ENCODE results near the gene NKPD1.

DNA sequence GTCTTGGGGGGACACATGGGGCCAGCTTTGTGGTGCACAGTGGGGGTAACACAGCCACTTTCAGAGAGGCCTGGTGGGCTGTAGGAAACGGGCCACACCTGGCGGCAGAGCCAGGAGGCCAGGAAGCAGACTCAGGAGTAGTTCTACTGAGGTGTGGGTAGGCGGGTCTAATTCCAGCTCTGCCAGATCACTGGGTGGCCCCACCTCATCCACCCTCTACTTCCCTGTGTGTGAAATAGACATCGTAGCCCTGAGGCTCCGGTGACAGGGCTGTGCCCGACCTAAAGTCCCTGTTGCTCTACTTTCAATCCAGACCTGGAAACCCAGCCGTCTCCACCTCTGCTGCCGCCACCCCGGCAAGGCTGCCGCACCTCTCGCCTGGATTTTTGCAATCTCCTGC, 4.0 kb downstream of the NKPD1 start:
- TF ChIP-seq CTCF (IDR thresholded peaks at IDR 0.05), result no peak
- TF ChIP-seq POLR2A (IDR thresholded peaks at IDR 0.05), result no peak

Measured in Peyer's patch (tissue), 4 donors.